H1 (cell line): ENCODE data around the gene TSSC4.

ENCODE experiments used
- POLR2AphosphoS5 ChIP-seq: IDR thresholded peaks from 2 replicates; pipeline ENCODE4 v1.6.1; 2011; ENCODE audit warnings: low read depth, low read length
- SIN3A ChIP-seq, 2 experiments: IDR thresholded peaks in 1 of 2; conservative IDR thresholded peaks in 1 of 2; 2 replicates each; pipeline ENCODE4 v1.6.1; 2011 to 2012; ENCODE audit warnings: low read length in 2 of 2, improper control_type of control experiment in 1 of 2, low read depth in 1 of 2, mild to moderate bottlenecking in 1 of 2
- SP1 ChIP-seq: IDR thresholded peaks from 2 replicates; pipeline ENCODE4 v1.6.1; 2011; ENCODE audit warnings: low read depth, low read length

DNA sequence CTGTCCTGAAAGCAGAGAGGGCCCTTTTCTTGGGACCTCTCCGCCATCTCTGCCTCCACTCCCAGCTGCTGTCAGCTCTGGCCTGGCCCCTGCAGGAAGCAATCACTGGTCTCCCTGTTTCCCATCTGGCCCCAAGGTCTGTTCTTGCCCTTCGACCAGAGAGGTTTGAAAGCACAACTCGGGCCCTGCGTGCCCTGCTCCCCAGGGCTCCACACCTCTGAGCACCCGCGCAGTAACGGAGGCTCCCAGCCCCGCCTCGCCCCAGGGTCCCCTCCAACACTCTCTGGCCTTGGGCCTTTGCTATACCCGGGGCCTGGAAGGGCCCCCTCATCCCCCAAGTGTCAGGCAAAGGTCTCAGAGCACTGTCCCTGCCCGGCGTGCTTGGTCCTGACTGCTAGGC lies 31.2 kb upstream of the TSSC4 start:
- no peak for TF ChIP-seq POLR2AphosphoS5
- no peak for TF ChIP-seq SIN3A (conservative IDR thresholded peaks at IDR 0.05 in 1 of 2, IDR thresholded peaks at IDR 0.05 in 1 of 2; ENCODE audit: low read depth in 1 of 2, low read length in 2 of 2)
- TF ChIP-seq SP1, result no peak
